Activated effector memory CD4-positive, alpha-beta T cell treated with Interleukin-2 at 50 U/mL for 16 hours (primary cell): ENCODE data around the gene KATNIP.
"Not testable (repeated sequence)": the region's sequence is repeated elsewhere in the genome, so short reads cannot be mapped to it uniquely, and the experiment has no call there.

Experiments
- DNase-seq: peaks from one replicate; pipeline ENCODE4 v3.0.0-alpha.2; 2020

Gene KATNIP

GRCh38 chr16:27539120-27539519 is 10.8 kb upstream of the KATNIP start:
- no peak for DNase-seq

DNA sequence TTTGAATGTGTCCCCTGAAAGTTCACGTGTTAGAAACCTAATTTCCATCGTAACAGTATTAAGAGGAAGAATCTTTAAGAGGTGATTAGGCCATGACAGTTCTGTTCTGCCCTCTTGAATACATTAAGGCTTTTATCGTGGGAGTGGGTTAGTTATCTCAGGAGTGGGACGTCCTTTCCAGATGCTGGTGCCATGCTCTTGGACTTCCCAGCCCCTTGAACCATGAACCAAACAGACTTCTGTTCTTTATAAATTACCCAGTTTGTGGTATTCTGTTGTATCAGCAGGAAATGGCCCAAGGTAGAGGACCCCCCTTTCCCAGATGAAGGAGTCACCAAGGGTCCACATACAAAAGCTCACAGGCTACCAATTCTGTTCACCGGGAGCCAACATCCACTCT is 10.3 kb upstream of the KATNIP start:
- no peak for DNase-seq

- no peak for DNase-seq
Observed at GRCh38 chr16:27543801-27544200, 6.1 kb upstream of the KATNIP start.

GRCh38 chr16:27544671-27545070 is 5.3 kb upstream of the KATNIP start:
- no peak for DNase-seq

GRCh38 chr16:27547134-27547533 is 2.8 kb upstream of the KATNIP start:
- DNase-seq = no peak

GRCh38 chr16:27547851-27548250 is 2.1 kb upstream of the KATNIP start:
- DNase-seq = no peak

DNA sequence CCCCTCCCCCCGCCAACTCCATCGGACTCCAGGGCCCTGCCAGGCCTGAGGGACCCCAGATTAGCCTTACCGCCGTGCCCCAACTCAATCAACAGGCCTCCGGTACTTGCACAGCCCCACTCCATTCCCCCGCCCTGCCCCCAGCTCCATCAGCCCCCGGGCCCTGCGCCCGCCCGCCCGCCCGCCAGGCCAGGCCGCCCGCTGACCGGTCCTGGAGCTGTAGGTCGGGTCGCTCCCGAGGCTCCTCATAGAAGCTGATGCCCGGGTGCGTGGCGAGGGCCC is 539 bp upstream of the KATNIP start:
- DNase-seq = no peak

- DNase-seq = no peak
Observed at GRCh38 chr16:27550582-27550920, 607 bp downstream of the KATNIP start.

GRCh38 chr16:27551036-27551435 is 1.1 kb downstream of the KATNIP start:
- no peak for DNase-seq

DNA sequence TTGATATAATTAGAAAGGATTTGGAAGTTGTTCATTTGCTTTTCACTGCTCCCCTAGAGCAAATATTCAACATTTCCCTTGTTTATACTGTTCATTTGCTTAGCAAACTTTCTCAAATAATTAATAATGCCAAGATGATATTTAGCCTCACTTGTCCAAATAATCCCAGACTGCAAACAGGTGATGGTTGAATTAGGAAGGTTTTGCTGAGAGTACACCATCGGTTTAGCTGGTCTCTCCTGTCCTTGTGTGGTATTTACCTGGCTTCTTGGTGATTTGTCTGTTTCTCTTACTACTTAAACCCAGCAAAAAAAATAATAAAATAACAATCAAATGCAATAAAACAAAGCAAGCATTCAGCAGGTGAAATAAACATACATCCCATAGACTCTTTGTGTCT is 6.5 kb downstream of the KATNIP start:
- DNase-seq = no peak

GRCh38 chr16:27558434-27558833 is 8.5 kb downstream of the KATNIP start:
- no peak for DNase-seq

DNA sequence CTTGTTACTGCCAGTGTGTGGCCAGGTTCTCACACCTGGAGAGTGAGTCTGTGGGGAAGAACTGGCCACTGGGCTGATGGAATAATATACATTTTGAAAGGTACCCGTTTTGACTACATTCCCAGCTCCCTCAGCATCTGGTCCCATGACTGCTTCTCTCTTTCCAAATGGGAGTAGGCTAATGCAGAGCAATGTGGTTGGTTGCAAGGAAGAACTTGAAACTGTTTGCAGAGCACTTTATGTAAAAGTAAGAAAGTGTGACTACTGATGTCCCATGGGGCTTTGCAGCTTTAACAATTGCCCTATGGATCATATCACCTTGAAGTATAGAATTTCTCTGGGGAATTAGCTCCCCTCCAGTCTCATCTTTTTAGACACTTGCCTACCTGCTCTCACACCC is 9.0 kb downstream of the KATNIP start:
- DNase-seq = no peak

DNA sequence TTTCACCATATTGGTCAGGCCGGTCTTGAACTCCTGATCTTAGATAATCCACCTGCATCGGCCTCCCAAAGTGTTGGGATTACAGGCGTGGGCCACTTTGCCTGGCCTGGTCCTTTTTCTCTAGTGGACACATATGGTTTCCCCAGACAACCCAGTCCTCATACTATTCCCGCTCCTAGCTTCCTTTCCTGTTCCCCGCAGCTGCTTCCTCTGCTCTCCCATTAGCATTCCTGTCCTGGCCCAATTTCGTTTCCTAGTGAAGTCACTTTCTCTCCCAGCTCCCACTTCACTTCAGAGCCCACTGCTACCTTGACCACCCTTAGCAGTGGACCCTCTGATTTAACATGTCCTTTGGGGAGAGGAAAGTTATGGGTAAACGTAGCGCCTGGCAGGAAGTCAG is 11.3 kb downstream of the KATNIP start:
- no peak for DNase-seq

DNA sequence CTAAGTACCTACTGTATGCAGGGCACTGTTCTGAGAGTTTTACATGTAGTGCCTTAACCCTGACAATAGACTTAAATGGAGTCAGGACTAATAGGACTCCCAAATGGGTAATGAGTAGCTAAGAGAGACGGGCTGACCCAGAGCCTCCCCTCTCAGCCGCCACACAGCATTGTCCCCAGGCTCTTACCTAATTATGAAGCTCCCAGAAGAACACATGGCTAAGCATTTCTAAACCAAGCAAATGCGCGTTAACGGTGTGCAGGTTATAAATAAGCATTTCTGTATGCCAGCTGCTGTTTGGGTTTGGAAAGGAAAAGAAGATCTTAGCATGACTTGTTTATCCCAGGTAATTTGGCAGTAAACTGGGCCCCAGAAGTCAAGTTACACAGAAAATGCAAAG is 14.3 kb downstream of the KATNIP start:
- no peak for DNase-seq

- no peak for DNase-seq
Observed at GRCh38 chr16:27566417-27566816, 16.5 kb downstream of the KATNIP start.

DNA sequence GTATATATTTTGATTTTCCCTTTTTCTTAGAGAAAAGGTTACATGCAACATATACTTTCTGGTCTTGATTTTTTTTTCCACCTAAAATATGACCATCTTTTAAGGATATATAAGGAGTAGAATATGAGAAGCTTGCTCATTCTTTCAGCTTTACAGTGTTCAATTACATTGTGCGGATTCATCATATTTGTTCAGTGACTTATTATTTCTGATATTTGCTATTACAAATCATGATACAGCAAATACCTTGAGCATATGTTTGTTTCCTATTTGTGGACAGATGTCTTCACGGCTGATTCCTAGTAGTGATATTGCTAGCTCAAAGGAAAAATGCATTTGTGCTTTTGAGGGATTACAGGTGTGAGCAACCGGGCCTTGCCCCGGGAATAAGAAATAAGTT is 18.1 kb downstream of the KATNIP start:
- DNase-seq = no peak

GRCh38 chr16:27570986-27571385 is 21.0 kb downstream of the KATNIP start:
- not testable (repeated sequence) for DNase-seq

- no peak for DNase-seq
Observed at GRCh38 chr16:27571433-27572326, 21.7 kb downstream of the KATNIP start.

DNA sequence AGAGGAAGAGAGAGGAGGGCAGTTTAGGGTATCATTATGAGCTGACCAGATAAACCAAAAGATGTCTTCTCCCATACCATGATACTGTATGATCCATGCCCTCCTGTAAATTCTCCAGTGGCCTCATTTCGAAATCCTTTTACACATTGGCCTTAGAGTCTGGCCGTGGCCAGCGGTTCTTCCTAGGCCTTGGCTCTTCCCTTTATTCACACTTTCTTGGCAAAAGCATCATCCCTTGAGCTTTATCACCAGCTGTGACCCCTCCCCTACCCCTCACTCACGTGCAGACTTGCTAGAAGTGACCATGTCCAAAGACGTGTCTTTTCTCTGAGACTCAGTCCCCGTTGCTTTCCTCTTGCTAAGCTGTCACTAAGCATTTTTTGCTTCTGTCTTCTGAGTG is 22.8 kb downstream of the KATNIP start:
- DNase-seq = no peak

DNA sequence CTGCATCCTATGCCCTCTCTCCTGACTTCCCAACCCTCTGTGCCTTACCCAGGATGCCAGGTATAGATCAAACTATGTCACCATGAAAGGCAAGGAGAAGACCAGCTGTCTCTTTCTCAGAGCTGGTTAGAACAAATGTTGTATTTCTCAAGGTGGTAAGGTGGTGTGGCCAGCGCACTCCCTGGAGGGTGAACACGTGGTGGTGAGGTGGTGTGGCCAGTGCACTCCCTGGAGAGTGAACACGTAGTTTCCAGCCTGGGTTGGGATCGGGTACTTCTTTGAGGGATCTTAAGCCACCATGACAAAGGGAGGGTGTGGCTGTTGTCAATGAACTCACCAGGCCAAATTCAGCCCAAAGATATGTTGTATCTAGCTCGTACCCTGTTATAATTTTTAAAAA is 26.8 kb downstream of the KATNIP start:
- DNase-seq = no peak

GRCh38 chr16:27579087-27579980 is 29.4 kb downstream of the KATNIP start:
- DNase-seq = no peak

DNA sequence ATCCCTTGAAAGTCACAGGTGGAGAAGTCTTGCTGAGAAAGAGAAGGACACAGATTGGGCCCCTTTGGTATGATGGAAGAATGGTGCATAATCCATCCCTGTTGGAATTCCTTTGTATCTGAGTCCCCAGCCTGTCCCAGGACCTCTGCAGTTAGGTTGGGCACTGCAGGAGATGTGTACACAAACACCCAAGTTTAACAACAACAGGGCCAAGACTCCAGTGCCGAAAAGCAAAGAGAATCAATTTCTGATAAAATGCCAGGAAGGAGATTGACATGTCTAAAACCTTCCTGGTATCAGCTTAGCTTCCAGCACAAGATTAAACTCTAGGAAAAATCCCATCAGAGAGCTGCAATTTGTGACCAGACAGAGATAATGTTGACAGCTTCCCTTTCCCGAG is 32.9 kb downstream of the KATNIP start:
- no peak for DNase-seq

DNA sequence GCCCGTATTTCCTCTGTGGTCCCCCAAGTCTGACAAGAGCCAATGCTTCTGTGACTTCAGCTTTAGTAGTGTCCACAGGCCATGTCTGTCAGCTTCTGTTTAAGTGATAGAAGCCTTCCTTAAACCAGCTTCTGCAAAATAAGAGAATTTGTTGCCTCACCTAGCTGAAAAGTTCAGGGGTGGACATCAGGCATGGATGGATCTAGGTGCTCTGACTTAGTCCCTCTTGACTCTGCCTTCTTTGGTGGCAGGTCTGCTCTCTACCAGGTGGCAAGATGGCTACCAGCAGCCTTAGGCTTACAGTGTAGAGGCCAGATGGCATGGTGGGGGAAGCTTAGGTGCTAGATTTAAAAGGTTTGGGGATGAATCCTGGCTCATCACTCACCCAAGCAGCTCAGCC is 33.7 kb downstream of the KATNIP start:
- no peak for DNase-seq

GRCh38 chr16:27585200-27585599 is 35.3 kb downstream of the KATNIP start:
- DNase-seq = no peak
